DMS79 (cell line): Measurements from ENCODE around the gene INO80B.
A peak's percentile ranks its signal among the peaks of the same experiment; 100 is the strongest.
"Not testable (repeated sequence)": the region's sequence is repeated elsewhere in the genome, so short reads cannot be mapped to it uniquely, and the experiment has no call there.

Experiments
- DNase-seq: peaks from one replicate; lab custom pipeline; 2025; lab: John Stamatoyannopoulos, UW

Gene INO80B

DNA sequence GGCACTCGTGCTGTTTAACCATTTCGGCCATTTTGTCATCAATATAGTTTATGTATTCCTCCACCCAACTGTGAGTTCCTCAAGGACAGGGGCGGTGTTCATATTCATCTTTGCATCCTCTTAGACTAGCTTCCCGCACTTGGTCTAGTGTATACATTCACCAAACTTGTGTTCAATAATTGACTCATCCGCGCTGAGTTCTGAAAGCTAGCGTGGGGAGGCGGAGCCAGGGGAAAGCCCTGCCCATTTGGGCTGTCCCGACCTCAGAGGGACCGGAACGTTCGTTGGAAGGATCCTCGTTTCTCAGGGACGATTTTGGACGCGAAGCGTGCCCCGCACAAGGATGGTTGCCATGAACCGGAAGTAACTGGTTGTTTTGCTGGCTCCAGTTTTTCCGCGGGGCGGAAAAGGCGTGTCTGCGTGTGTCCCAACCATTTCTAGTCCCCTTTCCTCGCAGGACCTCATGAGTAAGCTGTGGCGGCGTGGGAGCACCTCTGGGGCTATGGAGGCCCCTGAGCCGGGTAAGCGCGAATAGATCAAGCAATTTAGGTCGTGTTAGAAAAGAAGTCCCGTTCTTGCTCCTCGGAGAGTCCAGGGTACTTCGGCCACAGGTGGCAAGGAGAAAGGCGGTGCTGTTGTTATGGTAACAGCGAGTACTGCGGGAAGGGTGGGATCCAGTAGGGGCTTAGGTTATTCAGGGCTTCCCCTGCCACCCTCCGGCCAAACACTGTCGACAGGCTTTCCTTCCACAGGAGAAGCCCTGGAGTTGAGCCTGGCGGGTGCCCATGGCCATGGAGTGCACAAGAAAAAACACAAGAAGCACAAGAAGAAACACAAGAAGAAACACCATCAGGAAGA lies at the start of gene INO80B:
INO80B (plus strand) TSS at position 434 of the 858 bp plus-strand sequence; CDS start at position 464, 30 bp downstream.
- DNase-seq, result peak; percentile 79

DNA sequence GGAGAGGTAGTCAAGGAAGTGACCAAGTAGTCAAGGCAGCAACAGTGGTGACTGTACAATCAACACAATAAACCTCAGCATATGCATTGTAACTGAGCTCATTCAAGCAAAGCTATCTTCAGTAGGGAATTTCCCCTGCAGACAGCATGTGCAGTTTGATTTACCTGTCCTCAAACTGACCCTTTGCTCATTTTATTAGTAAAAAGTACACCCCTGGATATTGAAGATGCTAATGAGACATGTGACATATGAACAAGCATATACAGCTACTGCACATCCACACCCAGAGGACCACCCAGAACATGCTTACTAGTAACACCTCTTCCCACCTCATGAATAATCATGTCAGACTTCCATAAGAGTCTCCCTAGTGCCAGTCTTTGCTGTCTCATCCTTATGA lies 48.9 kb upstream of the INO80B start:
- DNase-seq, result no peak

DNA sequence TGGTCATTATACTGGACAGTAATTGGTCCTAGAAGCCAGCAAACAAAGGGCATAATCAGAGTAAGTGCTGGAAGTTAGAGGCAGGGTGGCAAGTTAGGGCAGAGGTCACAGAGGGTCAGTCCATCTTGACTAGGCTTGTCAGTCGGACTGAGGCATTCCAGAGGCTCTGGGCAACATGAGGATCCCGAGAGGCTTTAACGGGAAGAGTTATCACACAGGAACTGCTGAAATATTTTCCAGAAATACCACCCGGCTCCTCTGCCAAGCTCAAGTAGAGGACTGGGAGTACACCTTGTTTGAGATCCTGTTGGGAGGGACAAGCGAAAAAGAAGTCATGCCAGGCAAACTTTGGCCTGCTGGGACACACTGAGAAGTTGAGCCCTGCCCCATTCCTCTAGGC lies 47.2 kb upstream of the INO80B start:
- DNase-seq, result no peak

DNA sequence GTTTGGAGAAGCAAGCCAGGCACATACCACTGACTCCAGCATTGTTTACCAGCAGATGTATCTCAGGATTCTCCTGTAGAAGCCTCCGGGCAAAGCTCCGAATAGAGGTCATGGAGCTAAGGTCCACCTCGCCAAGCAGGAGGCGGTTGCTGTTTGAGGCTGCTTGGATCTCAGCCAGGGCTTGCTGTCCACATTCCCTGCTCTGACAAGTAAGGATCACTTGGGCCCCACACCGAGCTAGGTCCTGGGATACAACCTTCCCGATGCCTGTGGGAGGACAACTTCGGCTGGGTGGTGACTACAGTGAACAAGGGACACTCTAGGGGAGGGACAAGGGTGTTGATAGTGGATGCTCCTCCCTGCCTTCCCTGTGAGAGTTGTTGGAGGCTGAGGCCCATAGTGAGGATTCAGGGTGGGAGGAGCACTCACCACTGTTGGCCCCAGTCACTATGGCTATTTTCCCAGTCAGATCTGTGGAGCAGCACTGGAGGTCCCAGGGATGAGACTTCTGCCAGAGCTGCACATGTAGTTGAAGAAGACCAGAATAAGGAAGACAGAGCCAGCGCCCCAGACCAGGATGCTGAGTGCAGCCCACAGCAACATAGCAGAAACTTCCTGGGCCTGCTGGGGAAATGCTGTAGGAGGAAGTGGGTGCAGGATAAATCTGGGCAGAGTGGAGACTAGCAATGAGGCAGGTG lies 41.7 kb upstream of the INO80B start:
- no peak for DNase-seq

DNA sequence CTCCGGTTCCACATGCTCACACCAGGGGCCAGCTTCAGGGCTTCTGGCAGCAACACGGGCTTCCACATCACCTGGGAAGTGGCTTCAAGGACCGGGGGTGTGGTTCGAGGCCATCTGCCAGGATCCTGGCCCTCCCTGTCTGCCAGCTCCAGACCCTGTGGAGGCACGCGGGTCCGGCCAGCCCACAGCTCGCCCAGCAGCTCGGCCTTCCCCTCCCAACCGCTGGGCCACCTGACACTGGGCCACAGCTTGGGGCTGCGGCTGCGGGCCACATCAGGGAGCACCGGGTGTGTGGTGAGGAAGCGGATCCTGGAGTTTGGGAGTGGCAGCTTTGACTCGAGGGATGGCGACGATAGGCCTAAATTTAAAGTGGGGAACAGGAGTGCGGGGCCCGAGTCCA lies 40.4 kb upstream of the INO80B start:
- peak; percentile 48 for DNase-seq

DNA sequence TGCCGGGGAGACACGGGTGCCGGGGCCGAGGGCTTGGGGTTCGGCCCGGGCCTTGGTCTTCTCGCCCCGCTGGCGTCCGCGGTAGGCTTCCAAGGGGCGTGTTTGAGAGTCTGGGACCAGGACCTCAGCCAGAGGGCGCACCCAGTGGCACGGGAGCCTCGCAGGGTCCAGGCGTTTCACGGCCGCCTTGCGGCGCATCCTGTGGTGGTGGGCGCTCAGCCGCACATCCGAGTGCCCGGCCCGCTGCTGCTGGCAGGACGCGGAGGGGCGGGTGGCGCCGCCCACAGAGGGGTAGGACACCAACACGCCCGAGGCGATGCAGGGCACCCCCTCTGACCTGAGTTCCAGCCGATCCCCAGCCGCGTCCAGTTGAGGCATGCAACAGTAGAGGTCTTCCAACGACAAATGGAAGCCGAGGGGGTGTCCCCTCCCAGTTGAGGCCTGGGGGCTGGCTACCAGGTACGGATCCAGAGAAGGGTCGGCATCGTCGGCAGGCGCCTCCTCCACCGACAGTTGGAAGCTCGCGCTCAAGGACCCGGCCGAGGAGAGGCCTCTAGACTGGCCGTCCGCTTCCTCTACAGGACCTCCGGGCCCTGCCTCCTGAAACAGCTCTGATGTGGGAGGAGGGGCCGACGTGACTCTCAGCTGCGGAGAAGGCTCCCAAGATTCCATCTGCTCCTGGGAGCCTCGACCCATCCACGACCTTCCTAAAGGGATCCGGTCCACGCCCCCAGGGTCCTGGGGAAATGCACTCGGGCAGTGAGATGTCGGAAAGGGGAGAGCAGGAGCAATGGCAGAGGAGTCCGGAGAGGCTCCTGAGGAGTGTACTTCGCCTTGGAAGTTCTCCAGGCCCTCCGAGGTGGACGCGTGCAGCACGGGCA lies 39.8 kb upstream of the INO80B start:
- no peak for DNase-seq

DNA sequence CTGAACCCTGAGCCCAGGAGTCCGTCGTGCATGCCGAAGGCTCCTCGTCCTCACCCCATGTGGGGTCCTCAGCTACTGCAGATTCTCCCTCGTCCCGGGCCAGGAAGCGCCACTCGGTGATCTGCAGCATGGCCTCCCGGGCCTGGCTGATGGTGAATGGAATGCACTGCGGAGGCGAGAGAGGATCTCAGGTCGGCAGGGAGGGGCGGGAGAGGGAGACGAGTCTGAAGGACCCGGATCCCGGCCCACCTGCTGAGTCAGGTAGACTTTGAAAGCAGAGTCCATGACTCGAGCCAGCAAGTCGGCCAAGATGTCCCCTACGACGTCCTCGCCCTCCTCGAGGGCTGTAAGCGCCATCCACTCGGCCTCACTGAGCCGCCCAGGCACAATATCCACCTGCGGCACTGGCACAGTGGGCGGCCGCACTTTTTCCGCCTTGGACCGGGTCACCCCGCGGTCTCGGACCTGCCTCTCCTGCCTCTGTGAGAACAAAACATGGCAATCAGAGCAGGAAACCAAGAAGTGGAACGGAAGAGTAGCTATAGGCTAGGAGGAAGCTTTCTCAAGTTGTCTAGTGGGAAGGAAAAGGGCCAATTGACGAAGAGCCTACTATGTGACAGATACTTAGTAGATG lies 39.0 kb upstream of the INO80B start:
- no peak for DNase-seq

DNA sequence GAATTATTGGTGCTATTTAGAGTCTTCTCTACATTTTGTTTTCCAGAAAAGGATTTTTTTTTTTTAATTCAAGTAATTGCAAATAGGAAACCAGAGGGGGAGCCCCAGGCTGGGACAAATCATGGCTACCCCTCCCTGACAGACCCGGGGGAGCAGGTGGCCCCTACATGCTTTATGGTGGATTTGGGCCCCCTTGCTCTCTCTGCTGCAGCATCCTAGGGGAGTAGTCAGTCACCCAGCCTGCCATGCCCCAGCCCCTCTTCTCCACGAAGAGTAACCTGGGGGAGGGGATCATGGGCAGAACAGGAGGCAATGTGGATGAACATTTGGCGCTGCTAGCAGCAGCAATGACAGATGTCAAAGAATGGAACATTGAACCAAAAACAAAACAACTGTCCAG lies 38.1 kb upstream of the INO80B start:
- no peak for DNase-seq

DNA sequence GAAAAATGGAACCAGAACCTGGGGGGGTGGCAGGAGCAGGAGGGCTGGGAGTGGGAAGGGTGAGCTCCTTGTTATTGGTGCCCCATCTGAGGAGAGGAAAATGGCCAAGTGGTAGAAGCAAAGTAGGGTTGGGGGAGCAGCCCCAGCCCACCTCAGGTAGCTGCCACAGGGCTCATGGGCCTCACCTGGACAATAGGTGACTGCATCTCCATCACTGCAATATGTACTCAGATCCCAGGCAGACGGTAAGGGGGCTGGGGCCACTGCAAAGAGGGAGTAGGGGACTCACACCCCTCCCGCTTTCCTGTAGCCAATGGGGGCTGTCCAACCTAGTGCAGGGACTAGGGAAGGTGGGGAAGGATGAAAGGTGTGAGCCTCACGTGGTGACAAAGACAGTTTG lies 37.7 kb upstream of the INO80B start:
- DNase-seq, result no peak

DNA sequence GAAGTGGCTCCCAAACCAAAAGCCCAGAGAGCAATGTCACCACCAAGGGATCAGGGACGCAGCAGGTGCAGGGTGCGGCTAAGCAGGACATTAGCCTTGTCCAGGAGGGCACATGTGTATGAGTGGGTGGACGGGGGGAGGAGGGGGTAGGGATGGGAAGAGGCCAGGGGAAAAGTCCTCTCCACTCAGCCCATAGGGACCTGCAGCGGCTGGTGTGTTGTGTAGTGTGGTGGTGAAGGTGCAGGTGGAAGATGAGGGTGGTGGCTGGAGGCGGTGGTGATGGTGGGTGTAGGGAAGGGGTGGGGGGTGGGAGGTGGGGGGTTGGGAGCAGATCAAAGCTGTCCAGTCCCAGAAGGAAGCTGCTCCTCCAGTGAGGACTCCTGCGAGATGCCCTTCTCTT lies 37.1 kb upstream of the INO80B start:
- no peak for DNase-seq

DNA sequence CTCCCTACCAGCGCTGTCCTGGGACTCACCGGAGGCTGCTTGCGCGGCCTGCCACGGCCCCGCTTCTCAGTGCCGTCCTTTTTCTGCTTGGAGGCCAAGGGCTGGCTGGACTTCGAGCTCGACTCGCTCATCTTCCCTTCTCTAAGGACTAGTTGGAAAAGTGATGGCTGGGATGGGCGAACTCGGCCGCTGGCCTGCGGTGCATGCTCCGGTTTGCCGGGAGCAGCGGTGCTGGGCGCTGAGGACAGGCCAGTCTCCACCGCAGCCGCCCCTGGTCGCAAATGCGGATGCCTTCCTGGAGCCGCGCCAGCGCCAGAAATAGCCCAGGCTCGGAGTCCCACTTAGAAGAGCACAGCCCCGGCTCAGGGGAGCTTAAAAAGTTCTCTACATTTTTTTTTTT lies 36.6 kb upstream of the INO80B start:
- no peak for DNase-seq

DNA sequence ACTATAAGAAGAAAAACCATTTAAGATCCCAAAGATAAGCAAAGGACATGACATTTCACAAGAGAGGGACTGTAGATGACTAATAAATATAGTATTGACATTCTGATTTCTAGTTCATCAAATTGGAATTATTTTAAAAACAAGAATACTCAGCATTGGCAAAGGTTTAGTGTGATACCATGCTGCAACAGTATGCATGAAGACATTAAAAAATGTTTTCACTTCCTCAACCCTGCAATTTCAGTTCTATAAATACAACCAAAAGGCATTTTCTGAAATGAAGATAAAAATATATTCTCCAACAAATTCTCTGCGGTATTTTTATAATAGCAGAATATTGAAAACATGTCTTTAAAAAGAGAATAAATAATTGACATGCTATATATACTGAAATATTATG lies 35.5 kb upstream of the INO80B start:
- no peak for DNase-seq

DNA sequence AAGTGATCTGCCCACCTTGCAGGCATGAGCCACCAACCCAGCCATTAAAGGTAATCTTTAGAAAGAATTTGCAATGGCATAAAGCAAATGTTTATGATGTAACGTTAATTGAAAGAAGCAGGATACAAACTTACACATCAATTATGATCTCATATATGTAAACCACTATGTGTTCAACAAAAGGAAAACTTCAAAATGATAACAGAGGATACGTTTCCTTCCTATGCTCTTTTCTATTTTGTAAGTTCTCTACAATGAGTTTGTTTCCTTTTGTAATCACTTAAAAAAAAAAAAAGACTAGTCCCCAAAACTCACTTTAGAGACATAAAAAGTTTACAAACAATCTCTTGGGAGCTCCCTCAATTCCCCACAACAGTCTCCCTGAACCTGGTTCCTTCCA lies 34.9 kb upstream of the INO80B start:
- DNase-seq, result no peak

DNA sequence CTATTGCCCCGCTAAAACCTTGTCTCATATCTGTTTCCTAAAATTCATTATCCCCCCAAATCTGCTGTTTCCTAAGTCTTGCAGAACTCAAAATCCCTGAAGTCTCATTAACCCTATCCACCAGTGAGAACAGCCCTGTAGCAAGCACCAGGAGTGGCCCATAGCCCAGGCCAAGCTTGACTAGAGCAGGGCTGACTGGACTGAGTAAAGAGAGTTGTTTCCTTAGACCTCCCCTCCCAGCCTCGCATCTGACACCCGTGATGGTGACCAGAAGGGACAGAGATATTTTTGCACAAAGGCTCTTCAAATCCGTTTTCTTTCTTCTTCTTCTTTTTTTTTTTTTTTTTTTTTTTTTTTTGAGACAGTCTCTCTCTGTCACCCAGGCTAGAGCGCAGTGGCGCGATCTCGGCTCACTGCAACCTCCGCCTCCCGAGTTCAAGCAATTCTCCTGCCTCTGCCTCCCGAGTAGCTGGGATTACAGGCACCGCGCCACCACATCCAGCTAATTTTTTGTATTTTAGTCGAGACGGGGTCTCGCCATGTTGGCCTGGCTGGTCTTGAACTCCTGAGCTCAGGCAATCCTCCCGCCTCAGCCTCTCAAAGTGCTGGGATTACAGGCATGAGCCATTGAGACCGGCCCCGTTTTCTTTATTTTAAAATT lies 34.3 kb upstream of the INO80B start:
- not testable (repeated sequence) for DNase-seq

DNA sequence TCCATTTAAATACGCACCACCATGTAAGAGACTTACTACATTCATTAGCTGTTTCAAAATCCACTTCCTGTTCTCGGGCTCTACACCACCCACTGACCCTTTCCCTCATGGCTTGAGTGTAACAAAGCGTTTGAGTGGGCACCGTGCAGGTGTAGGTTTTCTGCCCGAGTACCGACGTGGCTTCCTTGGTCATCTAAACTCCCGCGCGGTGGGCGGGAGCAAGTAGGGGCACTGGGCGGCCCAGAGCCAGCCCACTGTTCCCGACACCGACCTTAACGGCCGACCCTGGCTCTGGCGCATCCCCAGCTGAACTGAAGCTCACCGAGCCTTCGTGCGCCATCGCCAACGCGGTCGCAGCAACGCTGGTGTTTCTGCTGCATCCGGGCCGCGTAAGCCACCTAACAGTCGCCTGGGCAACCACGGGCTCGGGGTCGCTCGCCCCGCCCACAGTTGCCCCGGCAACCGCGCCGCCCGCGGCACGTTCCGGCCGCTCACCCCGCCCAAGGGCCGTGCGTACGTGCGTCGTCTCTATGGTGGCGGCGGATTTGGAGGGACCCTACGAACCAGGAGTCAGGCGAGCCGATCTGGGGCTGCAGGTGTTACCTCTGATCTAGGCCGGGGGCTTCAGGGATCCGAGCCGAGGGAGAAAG lies 33.5 kb upstream of the INO80B start, which contains the start of the genes C2orf81 and WDR54:
C2orf81 (minus strand) TSS at position 399 of the 650 bp plus-strand sequence; CDS start at position 340, 59 bp downstream.
WDR54 (plus strand) TSS at position 510 of the 650 bp plus-strand sequence. CDS start 424 bp downstream, outside the sequence.
- peak; percentile 93 for DNase-seq

DNA sequence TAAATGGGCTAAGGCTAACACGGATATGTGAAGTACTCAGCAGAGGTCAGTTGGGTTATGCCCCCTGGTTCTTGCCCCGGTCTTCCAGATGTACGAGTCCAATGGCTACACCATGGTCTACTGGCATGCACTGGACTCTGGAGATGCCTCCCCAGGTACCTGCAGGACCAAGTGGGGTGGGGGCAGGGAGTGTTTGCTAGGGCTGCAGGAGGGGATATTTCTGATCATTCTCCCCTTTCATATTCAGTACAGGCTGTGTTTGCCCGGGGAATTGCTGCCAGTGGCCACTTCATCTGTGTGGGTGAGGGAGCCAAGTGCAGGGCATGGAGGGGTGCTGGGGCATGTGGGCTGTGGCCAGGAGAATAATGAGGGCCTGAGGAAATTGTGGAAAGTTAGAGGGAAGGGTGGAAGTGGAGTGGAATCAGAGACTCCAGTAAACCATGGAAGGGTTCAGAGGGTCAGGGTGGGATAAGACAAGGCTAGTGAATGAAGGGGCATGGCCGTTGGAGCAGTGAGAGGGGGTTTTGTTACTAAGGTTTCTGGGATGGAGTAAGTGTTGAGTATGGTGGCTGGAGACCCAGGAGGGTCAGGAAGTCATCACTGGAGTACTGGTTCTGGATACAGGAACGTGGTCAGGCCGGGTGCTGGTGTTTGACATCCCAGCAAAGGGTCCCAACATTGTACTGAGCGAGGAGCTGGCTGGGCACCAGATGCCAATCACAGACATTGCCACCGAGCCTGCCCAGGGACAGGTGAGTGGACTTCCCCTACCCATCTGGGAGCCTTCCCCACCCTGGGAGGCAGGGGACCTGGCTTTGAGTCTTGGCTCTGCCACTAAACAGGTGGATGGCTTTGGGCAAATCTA lies 31.4 kb upstream of the INO80B start:
- no peak for DNase-seq

DNA sequence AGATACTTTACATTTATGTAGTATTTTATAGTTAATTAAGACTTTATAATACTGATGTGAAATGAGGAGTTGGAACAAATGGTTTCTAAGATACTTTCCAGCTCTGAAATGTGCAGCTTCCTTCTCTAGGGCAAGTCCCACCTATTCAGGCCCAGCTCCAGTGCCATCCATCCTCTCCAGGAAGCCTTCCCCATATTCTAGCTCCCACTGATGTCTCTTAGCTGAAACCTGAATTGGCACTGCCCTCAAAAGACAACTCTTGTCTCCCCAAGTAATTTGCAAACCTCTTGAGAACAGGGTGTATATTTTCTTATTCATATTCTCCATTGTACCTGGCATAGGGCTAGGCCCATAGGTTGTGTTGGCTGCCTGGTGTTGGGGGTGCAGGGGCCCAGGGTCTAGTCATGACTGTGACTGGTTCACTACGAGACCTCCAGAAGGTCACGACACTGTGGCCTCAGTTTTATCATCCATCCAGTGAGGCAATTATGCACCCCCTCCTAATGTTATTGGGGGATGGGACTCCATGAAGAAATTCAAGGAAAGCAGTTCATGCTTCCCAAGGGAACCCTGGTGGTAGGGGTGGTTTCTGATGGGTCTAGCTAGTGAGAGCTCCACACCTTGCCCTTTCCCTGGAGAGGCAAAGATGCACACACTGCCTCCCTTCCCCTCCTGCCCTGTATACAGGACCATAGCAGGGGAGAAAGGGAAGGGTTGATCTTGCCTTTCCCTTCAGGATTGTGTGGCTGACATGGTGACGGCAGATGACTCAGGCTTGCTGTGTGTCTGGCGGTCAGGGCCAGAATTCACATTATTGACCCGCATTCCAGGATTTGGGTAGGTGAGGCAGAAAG lies 30.5 kb upstream of the INO80B start:
- no peak for DNase-seq

DNA sequence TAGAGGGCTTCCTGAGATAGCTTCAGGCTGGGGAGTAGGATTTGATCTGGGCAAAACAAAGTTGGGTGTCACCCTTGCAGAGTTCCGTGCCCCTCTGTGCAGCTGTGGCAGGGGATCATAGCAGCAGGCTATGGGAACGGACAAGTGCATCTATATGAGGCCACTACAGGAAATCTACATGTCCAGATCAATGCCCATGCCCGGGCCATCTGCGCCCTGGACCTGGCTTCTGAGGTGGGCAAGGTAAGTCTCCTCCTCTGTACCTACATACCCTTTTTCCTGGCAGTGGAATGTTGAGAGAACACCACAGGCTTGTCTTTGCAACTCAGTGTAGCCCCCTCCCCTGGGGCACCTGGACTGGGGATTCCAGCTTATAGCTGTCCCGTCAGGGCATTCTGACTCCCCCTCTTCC lies 29.9 kb upstream of the INO80B start:
- DNase-seq, result no peak

DNA sequence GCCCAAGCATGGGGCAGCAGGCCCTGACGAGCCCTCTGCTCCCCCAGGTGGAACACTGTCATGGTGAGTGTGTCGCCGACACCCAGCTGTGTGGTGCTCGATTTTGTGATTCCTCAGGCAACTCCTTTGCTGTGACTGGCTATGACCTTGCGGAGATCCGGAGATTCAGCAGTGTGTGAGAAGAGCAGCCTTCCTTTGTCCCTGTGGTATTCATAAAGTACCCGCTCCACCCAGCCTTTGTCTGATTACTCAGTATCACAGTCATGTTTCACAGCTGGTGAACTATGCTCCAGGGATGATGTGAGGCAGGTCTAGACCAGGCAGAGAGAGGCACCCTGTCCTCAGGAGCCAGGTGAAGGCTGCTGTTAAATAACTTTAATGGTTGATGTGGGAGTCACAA lies 29.4 kb upstream of the INO80B start:
- DNase-seq, result no peak
